ENCODE data around the gene HSF5.

- no peak for TF ChIP-seq POLR2A (IDR thresholded peaks at IDR 0.05)
- TF ChIP-seq CTCF (IDR thresholded peaks at IDR 0.05), result no peak
- TF ChIP-seq POLR2AphosphoS5 (IDR thresholded peaks at IDR 0.05), result no peak
- no peak for TF ChIP-seq EP300 (IDR thresholded peaks at IDR 0.05)
Measured at GRCh38 chr17:58427807-58428206, 60.4 kb downstream of the HSF5 start.

All from stomach (tissue), 4 donors.